Measurements from ENCODE around the gene ACACB.

ACACB gene

GRCh38 chr12:109258201-109258600 is 141.8 kb downstream of the ACACB start:
- no peak for DNase-seq (ENCODE audit: low read depth)

GRCh38 chr12:109258607-109259544 is 142.5 kb downstream of the ACACB start:
- DNase-seq (ENCODE audit: low read depth): no peak

GRCh38 chr12:109259545-109259895 is 143.1 kb downstream of the ACACB start:
- no peak for DNase-seq (ENCODE audit: low read depth)

GRCh38 chr12:109261087-109261486 is 144.7 kb downstream of the ACACB start:
- DNase-seq (ENCODE audit: low read depth): no peak

- DNase-seq (ENCODE audit: low read depth): no peak
These were observed 145.6 kb downstream of the ACACB start for GRCh38 chr12:109261939-109262338.

- DNase-seq (ENCODE audit: low read depth): no peak
These were observed 147.1 kb downstream of the ACACB start for GRCh38 chr12:109263439-109263838.

- peak; percentile 29 for DNase-seq (ENCODE audit: low read depth)
These were observed 147.9 kb downstream of the ACACB start for GRCh38 chr12:109264095-109264942.

- no peak for DNase-seq (ENCODE audit: low read depth)
These were observed 148.7 kb downstream of the ACACB start for GRCh38 chr12:109264943-109265650.

- no peak for DNase-seq (ENCODE audit: low read depth)
These were observed 149.9 kb downstream of the ACACB start for GRCh38 chr12:109266106-109266879.

- no peak for DNase-seq (ENCODE audit: low read depth)
These were observed 151.0 kb downstream of the ACACB start for GRCh38 chr12:109267361-109267760.

GRCh38 chr12:109268896-109269295 is 152.5 kb downstream of the ACACB start:
- DNase-seq (ENCODE audit: low read depth): no peak

GRCh38 chr12:109269428-109269827 is 153.0 kb downstream of the ACACB start:
- no peak for DNase-seq (ENCODE audit: low read depth)

- no peak for DNase-seq (ENCODE audit: low read depth)
These were observed 154.1 kb downstream of the ACACB start for GRCh38 chr12:109270494-109270893.

GRCh38 chr12:109271418-109271817 is 155.0 kb downstream of the ACACB start:
- DNase-seq (ENCODE audit: low read depth): no peak

- no peak for DNase-seq (ENCODE audit: low read depth)
These were observed 157.0 kb downstream of the ACACB start for GRCh38 chr12:109273354-109273753.

GRCh38 chr12:109274381-109274780 is 158.0 kb downstream of the ACACB start:
- no peak for DNase-seq (ENCODE audit: low read depth)

- no peak for DNase-seq (ENCODE audit: low read depth)
These were observed 158.8 kb downstream of the ACACB start for GRCh38 chr12:109275173-109275572.

GRCh38 chr12:109276160-109276559 is 159.8 kb downstream of the ACACB start:
- DNase-seq (ENCODE audit: low read depth): no peak

- DNase-seq (ENCODE audit: low read depth): no peak
These were observed 161.0 kb downstream of the ACACB start for GRCh38 chr12:109277255-109277898.

GRCh38 chr12:109277899-109278762 is 161.7 kb downstream of the ACACB start:
- DNase-seq (ENCODE audit: low read depth): no peak
